ENCODE data around the gene NDP.
A peak's percentile ranks its signal among the peaks of the same experiment; 100 is the strongest.
"Not testable (repeated sequence)": the region's sequence is repeated elsewhere in the genome, so short reads cannot be mapped to it uniquely, and the experiment has no call there.

NDP gene

DNA sequence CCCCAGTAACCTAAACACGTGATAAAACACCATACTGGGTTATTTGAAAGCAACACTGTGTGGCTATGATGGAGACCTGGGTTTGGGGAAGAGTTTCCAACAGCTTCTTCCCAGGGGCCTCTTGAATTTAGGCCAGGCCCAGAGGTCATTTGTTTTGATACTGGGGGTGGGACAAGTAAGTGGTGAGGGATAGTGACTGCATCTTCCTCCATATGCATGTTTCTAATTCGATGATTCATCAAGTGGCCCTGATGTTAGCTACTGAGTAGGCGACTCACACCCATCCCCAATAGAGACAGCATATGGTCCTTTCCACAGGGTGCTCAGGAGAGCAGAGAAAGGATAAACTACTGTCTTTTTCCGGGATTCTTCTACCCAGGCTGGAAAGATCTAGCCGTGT is 2.7 kb downstream of the NDP start:
- no peak for DNase-seq

- no peak for DNase-seq
Observed at GRCh38 chrX:43969504-43970501, 3.4 kb downstream of the NDP start.

DNA sequence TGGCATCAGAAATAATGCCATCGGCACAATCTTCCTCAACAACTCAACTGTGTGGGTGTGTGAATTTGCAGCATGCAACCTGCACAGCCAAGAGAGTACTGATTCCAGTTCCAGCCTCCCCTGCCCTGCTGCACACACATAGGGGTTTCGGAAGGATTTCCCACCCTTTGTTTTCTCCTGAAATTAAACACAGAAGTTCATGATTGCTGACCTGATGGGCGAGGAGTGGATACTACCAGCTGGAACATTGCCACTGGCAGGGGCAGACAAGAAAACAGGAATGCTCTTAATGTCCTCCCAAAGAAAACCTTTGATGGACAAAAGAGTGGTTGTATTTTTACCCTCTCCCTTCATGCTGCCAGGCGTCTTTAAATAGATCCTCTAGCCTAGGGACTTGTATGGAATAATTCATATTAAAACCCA is 4.8 kb downstream of the NDP start:
- DNase-seq: no peak

DNA sequence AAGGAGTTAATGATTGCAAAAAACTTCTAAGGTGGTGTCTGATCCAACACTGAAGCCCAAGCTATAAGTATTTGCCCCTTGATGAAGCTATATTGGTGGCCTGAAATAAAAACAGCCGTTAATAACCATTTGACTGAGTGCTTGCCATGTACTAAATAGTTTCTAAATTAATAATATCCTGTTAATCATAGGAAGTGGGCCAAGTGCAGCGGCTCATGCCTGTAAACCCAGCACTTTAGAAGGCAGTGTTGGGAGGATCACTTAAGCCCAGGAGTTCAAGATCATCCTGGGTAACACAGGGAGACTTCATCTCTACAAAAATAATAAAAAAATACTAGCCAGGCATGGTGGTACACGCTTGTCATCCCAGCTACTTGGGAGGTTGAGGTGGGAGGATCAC is 8.3 kb downstream of the NDP start:
- no peak for DNase-seq

DNA sequence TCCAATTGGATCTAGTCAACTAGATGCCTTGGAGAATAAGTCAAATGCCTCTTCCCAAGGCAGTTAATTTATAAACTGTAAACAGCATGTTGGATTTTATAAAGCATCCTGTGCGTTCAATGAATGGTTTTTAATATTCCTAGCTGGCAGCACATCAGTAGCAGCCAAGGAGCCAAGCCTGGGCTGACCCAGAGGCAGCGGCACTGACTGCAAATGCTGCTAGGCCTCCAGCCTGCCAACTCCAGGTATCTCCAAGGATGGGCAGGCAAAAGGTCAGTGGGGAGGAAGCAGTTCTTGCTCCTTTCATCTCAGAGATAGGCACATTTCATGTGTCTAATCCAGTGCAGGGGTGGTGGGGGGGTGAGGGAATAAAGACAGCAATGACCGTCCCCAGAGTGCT is 9.5 kb downstream of the NDP start:
- no peak for DNase-seq

DNA sequence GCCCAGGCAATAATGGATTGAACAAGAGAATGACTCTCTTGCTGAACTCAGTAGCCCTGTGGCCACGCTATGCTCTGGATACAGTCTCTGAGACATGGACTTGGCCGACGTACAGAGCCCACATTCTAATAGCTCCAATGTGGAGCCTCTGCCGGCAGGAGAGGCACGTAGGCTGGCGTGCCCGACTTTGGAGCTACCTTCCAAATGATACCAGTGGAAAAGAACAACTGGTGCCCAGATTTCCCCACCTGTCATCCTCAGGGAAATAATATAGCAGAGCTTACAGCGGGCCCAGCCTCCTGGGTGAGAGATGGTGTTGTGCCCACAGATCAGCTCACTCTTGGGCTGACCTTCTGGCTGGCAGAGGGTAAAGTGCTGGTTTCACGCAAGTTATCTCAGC is 10.6 kb downstream of the NDP start:
- DNase-seq: no peak

- DNase-seq: peak; percentile 7
Observed at GRCh38 chrX:43961699-43962098, 11.5 kb downstream of the NDP start.

DNA sequence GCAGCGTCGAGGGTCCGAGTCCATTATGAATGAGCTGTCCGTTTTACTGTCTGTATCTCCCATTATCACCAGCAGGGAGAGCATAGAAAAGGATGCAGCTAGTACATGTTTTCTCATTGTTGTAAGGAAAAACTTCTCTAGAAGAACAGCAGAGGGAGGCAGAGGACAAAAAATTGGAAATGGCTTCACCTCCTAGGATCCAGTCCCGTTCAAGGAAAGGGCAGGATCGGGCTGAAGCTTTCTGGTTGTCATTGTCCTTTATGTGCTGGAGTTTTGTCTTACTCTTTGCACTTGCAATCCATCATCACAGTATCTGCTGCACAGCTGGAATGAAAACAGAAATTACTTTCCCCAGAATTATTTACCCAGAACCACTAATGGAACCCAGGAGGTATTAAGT is 14.7 kb downstream of the NDP start:
- peak; percentile 80 for DNase-seq

GRCh38 chrX:43956034-43956433 is 17.2 kb downstream of the NDP start:
- DNase-seq: no peak

DNA sequence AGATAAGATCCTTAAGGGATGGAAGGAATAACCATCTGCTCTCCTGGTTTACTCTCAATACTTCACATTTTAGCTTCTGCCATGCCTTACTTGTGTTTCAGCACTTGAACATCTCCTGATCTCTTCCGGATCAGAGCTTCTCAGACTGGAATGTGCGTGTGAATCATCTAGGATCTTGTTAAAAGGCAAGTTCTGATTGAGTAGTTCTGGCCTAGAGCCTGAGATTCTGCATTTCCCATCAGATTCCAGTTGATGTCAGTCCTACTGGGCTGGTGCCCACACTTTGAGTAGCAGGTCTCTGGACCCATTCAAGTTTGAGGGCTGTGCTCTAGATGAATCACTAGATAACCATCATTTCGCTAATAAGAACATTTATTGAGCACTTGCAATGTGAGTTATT is 20.0 kb downstream of the NDP start:
- DNase-seq: no peak

DNA sequence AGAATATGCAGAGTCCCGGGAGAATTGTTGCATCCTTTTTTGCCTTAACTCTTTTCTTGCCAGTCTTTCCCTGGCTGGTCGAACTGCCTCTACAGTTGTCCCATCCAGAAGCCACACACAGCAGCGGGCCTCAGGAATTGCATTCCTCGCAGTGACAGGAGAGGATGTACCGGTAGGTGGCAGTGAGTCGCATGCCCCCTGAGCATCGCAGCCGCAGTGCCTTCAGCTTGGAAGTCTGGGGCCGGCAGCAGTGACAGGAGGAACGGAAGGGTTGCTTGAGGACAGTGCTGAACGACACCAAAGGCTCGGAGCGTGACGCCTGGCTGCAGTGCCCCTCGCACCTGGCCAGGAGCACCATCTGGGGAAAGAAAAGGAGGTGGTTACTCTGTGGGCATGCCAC is 23.5 kb downstream of the NDP start:
- peak; percentile 50 for DNase-seq

DNA sequence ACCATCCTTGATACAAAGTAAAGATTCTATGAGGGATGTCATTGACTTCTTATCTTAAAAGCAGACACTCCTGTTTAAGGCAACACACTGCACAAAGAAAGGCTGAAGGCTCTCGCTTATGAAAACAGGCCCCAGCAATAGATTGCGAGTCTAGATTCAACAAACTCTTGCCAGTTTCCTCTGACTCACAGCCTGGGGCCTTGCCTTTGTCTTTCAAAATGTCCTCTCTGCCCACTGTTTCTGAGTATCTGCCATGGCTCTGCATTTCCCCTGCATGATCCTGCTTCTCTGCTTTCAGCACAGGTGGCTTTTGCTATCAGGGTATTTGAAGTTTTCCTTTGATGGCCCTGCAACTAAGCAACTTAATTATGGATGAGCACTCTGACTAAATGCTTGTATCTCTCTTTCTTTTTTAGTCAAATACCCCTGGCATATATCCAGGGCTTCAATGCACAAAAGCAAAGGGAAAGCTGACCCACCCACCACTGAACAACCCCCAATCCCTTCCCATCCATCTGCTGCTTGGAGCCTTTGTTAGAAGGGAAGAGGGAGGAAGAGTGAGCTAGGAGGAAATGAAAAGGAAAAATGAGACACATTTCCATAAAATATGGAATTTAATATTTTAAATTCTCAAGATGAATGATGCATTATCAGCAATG is 32.2 kb downstream of the NDP start:
- DNase-seq: no peak

GRCh38 chrX:43939187-43939926 is 33.8 kb downstream of the NDP start:
- no peak for DNase-seq

GRCh38 chrX:43922032-43922431 is 51.2 kb downstream of the NDP start:
- not testable (repeated sequence) for DNase-seq

DNA sequence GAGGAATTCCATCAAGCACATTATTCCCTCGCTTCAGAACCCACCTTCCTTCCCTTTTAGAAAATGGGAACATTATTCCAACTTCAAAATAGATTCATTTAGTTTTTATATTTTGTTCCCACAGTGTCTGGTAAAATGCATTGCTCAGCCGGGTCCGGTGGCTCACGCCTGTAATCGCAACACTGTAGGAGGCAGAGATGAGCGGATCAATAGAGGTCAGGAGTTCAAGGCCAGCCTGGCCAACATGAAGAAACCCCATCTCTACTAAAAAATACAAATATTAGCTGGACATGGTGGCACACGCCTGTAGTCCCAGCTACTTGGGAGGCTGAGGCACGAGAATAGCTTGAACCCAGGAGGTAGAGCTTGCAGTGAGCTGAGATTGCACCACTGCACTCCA is 62.4 kb downstream of the NDP start:
- not testable (repeated sequence) for DNase-seq

DNA sequence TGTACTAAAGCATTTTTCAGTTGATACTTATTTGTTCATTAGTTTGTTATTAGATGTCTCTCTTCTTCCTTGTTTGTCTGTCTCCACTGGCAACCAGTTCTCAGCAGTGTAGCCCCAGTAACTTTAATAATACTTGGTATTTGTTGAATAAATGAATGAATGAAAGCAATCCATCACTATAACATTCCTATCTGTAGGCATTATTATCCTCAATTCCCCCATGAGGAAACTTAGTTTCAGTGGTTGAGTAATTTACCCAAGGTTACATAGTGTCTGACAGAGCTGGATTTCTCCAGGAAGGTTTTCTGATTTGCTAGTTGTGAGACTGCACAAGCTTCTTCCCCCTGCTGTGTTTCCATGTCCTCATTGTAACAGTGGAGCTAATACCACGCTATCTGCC is 63.2 kb downstream of the NDP start:
- no peak for DNase-seq

DNA sequence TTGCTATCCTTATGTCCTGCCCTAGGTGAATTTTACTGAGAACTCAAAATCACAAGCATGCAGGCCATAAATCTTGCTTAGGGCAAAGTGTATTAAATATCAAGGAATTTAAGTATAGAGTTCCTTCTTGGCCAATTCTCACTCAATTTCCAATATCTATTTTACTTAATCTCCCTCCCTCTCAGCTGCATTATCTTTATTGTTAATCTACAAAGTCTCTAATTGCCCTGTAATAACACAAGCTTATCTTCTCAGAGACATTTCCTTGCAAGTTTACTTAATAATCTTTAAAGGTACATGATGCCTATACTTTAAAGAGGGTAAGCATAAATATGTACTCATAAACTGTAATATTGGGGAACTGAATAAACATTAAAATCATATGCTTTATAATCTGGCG is 64.0 kb downstream of the NDP start:
- no peak for DNase-seq

DNA sequence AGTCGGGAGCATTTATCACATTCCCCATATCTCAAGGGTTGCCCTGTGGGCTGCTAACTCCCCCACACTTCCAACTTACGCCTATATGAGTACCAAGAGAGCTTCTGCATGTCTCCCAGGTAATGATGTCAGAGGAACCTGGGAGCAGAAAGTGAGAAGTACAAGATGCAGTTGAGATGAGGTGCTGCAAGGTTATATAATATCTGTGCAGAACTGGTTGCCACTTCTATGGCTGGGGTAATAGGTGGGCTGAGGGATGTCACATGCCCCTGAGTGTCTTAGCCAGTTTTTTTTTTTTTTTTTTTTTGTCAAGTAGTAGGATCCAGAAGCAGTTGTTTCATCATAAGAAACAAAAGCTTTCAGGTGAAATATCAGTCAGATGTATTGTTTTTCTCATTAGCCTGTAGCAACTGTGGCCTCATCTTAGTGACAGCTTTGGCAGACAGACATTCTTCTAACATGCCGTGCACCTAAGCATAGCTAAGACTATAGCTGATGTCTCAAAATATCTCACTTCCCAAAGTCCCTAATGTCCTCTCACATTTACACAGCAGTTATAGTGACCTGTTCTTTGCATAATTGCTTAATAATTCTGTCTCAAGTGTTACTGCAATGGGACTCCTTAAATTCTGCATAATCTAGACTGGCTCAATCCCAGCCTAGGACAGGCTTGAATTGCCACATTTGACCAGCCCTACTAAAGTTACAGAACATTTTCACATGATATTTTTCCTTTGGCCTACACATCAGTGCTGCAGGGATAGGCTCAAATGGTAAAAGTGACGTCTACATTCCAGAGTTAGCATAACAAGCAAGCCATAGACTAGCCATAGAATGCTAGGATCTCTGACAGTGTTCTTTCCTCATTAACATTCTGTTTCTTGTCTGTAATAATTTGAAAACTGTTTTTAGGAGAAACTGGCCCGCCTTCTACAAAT is 73.0 kb downstream of the NDP start:
- no peak for DNase-seq
